Ovary (tissue), 3 donors: ENCODE measurements around the gene SPTBN5.

Experiments used
- CTCF ChIP-seq, 3 donors: fragments of 450-650 bp in 2 of 3; fragments of 200-600 bp in 1 of 3; IDR thresholded peaks; one replicate each; pipeline versions ENCODE4 v1.5.1 to v1.8.0; 2016 to 2022; ENCODE audit warnings: antibody characterized with exemption in 3 of 3, mild to moderate bottlenecking in 1 of 3
- EP300 ChIP-seq: sonication (generic); formaldehyde crosslinking; IDR thresholded peaks from one replicate; pipeline ENCODE4 v1.6.1; 2017; ENCODE audit warnings: antibody characterized with exemption
- POLR2A ChIP-seq: fragments of 450-650 bp; IDR thresholded peaks from one replicate; pipeline ENCODE4 v1.6.1; 2017; ENCODE audit warnings: antibody characterized with exemption, mild to moderate bottlenecking, moderate library complexity
- donor health status: DM: no; HTN: no; CAD: no.

- TF ChIP-seq CTCF (IDR thresholded peaks at IDR 0.05) (no peak), POLR2A (no peak), EP300 (no peak)
Observed at GRCh38 chr15:41825572-41826535, 68.0 kb downstream of the SPTBN5 start.
